ENCODE data around the gene DNAH2.

DNA sequence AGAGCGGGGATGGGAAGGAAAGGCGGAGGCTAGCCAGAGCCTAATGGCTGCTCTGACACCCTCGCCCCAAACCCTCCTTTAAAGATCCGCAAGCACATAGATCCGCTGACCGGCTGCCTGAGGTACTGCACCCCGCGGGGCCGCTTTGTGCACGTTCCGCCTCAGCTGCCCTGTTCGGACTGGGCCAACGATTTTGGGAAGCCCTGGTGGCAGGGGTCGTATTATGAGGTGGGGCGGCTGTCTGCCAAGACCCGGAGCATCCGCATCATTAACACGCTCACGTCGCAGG lies 140.9 kb downstream of the DNAH2 start:
- TF ChIP-seq TARDBP (IDR thresholded peaks at IDR 0.05) = no peak
- no peak for TF ChIP-seq HDGF (IDR thresholded peaks at IDR 0.05; ENCODE audit: borderline replicate concordance)
- TF ChIP-seq SP1 (IDR thresholded peaks at IDR 0.05) = no peak
- no peak for TF ChIP-seq FOXK2 (IDR thresholded peaks at IDR 0.05)
- TF ChIP-seq NFRKB (IDR thresholded peaks at IDR 0.05) = no peak
- no peak for TF ChIP-seq ZNF384 (IDR thresholded peaks at IDR 0.05)
- TF ChIP-seq LEF1 (IDR thresholded peaks at IDR 0.05; ENCODE audit: borderline replicate concordance) = no peak
- TF ChIP-seq SUZ12 (IDR thresholded peaks at IDR 0.05) = no peak
- no peak for TF ChIP-seq CTBP1 (IDR thresholded peaks at IDR 0.05; ENCODE audit: borderline replicate concordance)
- no peak for TF ChIP-seq BHLHE40 (IDR thresholded peaks at IDR 0.05; ENCODE audit: borderline replicate concordance)
- no peak for TF ChIP-seq FOXM1 (IDR thresholded peaks at IDR 0.05; ENCODE audit: borderline replicate concordance)
- no peak for TF ChIP-seq ELF4 (IDR thresholded peaks at IDR 0.05)

Data from HEK293T (cell line).